Measurements from ENCODE around the gene TTC28. TPM values are rescaled to one million over a fixed set of nuclear protein-coding genes. Genes with fewer than 3 reads are reported as not detected.
"Not testable (repeated sequence)": the region's sequence is repeated elsewhere in the genome, so short reads cannot be mapped to it uniquely, and the experiment has no call there.

Gene TTC28
- total RNA-seq, 2 donors from 2014 or later = 29.2 to 74.6 TPM

GRCh38 chr22:28222571-28222970, 457.1 kb downstream of the TTC28 start:
- DNase-seq (ENCODE audit: low spot score) = no peak
- H3K36me3 ChIP-seq = no peaks in the 10 kb centered on the region
- no peaks in the 10 kb centered on the region for H3K27me3 ChIP-seq (replicated peaks; ENCODE audit: insufficient read depth)
- no peak overlapping the region for H3K4me3 ChIP-seq
- no peaks in the 10 kb centered on the region for H3K9me3 ChIP-seq
- TF ChIP-seq POLR2AphosphoS5 (IDR thresholded peaks at IDR 0.05) (no peak), POLR2A (IDR thresholded peaks at IDR 0.05) (no peak)
- TF ChIP-seq, protein P1, sequence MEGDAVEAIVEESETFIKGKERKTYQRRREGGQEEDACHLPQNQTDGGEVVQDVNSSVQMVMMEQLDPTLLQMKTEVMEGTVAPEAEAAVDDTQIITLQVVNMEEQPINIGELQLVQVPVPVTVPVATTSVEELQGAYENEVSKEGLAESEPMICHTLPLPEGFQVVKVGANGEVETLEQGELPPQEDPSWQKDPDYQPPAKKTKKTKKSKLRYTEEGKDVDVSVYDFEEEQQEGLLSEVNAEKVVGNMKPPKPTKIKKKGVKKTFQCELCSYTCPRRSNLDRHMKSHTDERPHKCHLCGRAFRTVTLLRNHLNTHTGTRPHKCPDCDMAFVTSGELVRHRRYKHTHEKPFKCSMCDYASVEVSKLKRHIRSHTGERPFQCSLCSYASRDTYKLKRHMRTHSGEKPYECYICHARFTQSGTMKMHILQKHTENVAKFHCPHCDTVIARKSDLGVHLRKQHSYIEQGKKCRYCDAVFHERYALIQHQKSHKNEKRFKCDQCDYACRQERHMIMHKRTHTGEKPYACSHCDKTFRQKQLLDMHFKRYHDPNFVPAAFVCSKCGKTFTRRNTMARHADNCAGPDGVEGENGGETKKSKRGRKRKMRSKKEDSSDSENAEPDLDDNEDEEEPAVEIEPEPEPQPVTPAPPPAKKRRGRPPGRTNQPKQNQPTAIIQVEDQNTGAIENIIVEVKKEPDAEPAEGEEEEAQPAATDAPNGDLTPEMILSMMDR (IDR thresholded peaks at IDR 0.05) = no peak
- intact Hi-C loops (cut with DNase I) = no loop called here
- WGBS = 73% methylated on average over 2 of the region's 2 CpGs
- H3K4me1 ChIP-seq (replicated peaks) = no peaks in the 10 kb centered on the region
- H3K27ac ChIP-seq = no peak overlapping the region

DNA sequence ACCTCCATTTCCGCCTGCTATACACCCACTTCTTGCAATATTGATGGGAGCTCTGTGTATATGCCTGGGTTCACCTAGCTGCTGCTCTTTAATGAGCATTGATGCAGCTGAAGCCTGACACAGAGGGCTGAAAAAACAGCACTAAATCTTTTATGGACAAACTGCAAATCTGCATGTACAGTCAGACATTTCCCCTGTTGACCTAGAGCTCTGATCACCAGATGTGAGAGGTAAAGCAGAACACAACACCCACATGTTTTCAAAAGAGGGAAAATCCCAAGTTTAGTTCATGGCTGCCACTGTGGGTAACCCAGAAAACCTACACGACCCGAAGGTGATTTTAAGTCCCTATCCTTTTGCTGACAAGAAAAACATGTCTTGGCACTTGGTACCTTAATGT, 457.6 kb downstream of the TTC28 start:
- DNase-seq (ENCODE audit: low spot score) = no peak
- no peak overlapping the region for H3K4me3 ChIP-seq
- no peaks in the 10 kb centered on the region for H3K36me3 ChIP-seq
- H3K27me3 ChIP-seq (replicated peaks; ENCODE audit: insufficient read depth) = no peaks in the 10 kb centered on the region
- intact Hi-C loops (cut with DNase I) = no loop called here
- no peaks in the 10 kb centered on the region for H3K4me1 ChIP-seq (replicated peaks)
- TF ChIP-seq POLR2AphosphoS5 (IDR thresholded peaks at IDR 0.05) (no peak), POLR2A (IDR thresholded peaks at IDR 0.05) (no peak)
- TF ChIP-seq, protein P1 (IDR thresholded peaks at IDR 0.05) = no peak
- H3K27ac ChIP-seq = no peak overlapping the region
- WGBS = 45% methylated on average over 3 of the region's 3 CpGs
- H3K9me3 ChIP-seq = no peaks in the 10 kb centered on the region

- H3K4me3 ChIP-seq = no peak overlapping the region
- no peak for DNase-seq (ENCODE audit: low spot score)
- H3K4me1 ChIP-seq (replicated peaks) = no peaks in the 10 kb centered on the region
- TF ChIP-seq, protein P1 (IDR thresholded peaks at IDR 0.05) = no peak
- TF ChIP-seq POLR2A (IDR thresholded peaks at IDR 0.05) (no peak), POLR2AphosphoS5 (IDR thresholded peaks at IDR 0.05) (no peak)
- H3K36me3 ChIP-seq = no peaks in the 10 kb centered on the region
- no peak overlapping the region for H3K27ac ChIP-seq
- no peaks in the 10 kb centered on the region for H3K9me3 ChIP-seq
- H3K27me3 ChIP-seq (replicated peaks; ENCODE audit: insufficient read depth) = no peaks in the 10 kb centered on the region
- intact Hi-C loops (cut with DNase I) = no loop called here
- 83% methylated on average over 5 of the region's 5 CpGs for WGBS
These were observed 458.8 kb downstream of the TTC28 start for GRCh38 chr22:28220626-28221363.

DNA sequence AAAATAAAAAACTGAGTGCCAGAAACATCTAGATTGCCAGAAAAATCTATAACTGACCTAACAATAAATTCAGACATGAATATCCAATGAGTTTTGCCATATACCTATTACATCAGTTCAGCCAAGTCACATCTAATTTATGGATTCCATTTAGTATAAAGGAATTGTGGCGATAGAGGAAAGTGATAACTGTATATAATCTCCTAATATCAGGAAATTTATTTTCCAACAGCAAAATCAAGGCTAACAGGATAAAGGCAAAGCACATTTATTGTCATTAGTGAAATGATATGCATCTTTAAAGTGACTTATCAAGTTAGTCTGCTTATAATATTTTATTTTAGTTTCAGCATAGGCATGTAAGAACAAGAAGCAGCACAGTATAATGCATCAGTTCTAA, 462.4 kb downstream of the TTC28 start:
- TF ChIP-seq, protein P1 (IDR thresholded peaks at IDR 0.05) = no peak
- no peak for TF ChIP-seq POLR2A (IDR thresholded peaks at IDR 0.05)
- no peak for TF ChIP-seq POLR2AphosphoS5 (IDR thresholded peaks at IDR 0.05)
- Histone ChIP-seq H3K9me3 (no peaks in the 10 kb centered on the region), H3K36me3 (no peaks in the 10 kb centered on the region), H3K4me1 (replicated peaks) (no peaks in the 10 kb centered on the region), H3K27me3 (replicated peaks; ENCODE audit: insufficient read depth) (no peaks in the 10 kb centered on the region), H3K4me3 (no peak overlapping the region), H3K27ac (no peak overlapping the region)
- DNase-seq (ENCODE audit: low spot score) = no peak
- intact Hi-C loops (cut with DNase I) = no loop called here
- WGBS = 93% methylated on average over 1 of the region's 1 CpG

GRCh38 chr22:28214750-28215149, 464.9 kb downstream of the TTC28 start:
- H3K36me3 ChIP-seq; H3K27ac ChIP-seq; H3K4me3 ChIP-seq; H3K4me1 ChIP-seq (replicated peaks); intact Hi-C loops (cut with DNase I); H3K9me3 ChIP-seq; H3K27me3 ChIP-seq (replicated peaks; ENCODE audit: insufficient read depth); DNase-seq (ENCODE audit: low spot score): not testable (repeated sequence)
- WGBS = 91% methylated on average over 5 of the region's 5 CpGs

GRCh38 chr22:28209457-28209856, 470.2 kb downstream of the TTC28 start:
- H3K4me3 ChIP-seq; H3K9me3 ChIP-seq; DNase-seq (ENCODE audit: low spot score); H3K27ac ChIP-seq; H3K27me3 ChIP-seq (replicated peaks; ENCODE audit: insufficient read depth); intact Hi-C loops (cut with DNase I); H3K4me1 ChIP-seq (replicated peaks); H3K36me3 ChIP-seq: not testable (repeated sequence)
- 73% methylated on average over 6 of the region's 6 CpGs for WGBS
